Astrocyte (in vitro differentiated cells and primary cell): ENCODE results near the gene CERS6. TPM values are rescaled to one million over a fixed set of nuclear protein-coding genes. Genes with fewer than 3 reads are reported as not detected.
A peak's percentile ranks its signal among the peaks of the same experiment; 100 is the strongest.

Experiments
- DNase-seq: peaks from one replicate; pipeline ENCODE4 v3.0.0-alpha.2; 2010; ENCODE audit warnings: low read depth
- FAIRE-seq: peaks from 2 replicates; lab custom pipeline; 2011; peaks lifted over from hg19 to GRCh38; lab: Jason Lieb, UNC
- H2AFZ ChIP-seq: 2 replicates; pipeline ENCODE4 v1.6.0; 2012; ENCODE audit warnings: low read depth, low read length, inconsistent platforms
- H3K27ac ChIP-seq: 2 replicates; pipeline ENCODE4 v1.5.1; 2011; ENCODE audit warnings: low read depth, low read length, inconsistent platforms
- H3K27me3 ChIP-seq: 2 replicates; pipeline ENCODE4 v1.6.0; 2011; ENCODE audit warnings: low read length, inconsistent platforms; ENCODE audit not compliant: insufficient read depth
- H3K36me3 ChIP-seq: 2 replicates; pipeline ENCODE4 v1.5.1; 2011; ENCODE audit warnings: low read length, inconsistent platforms; ENCODE audit not compliant: insufficient read depth
- H3K4me1 ChIP-seq: 2 replicates; pipeline ENCODE4 v1.5.1; 2011; ENCODE audit warnings: low read length, inconsistent platforms; ENCODE audit not compliant: insufficient read depth
- H3K4me2 ChIP-seq: 2 replicates; pipeline ENCODE4 v1.6.0; 2012; ENCODE audit warnings: low read length, inconsistent platforms
- H3K4me3 ChIP-seq: 2 replicates; pipeline ENCODE4 v1.5.1; 2011; ENCODE audit warnings: low read depth, mild to moderate bottlenecking, low read length, inconsistent platforms; ENCODE audit not compliant: insufficient read depth
- H3K79me2 ChIP-seq: 2 replicates; pipeline ENCODE4 v1.6.0; 2012; ENCODE audit warnings: mild to moderate bottlenecking, low read length, inconsistent platforms; ENCODE audit not compliant: insufficient read depth
- H3K9ac ChIP-seq: 2 replicates; pipeline ENCODE4 v1.6.0; 2012; ENCODE audit warnings: mild to moderate bottlenecking, low read length, inconsistent platforms
- H3K9me3 ChIP-seq: 2 replicates; pipeline ENCODE4 v1.5.1; 2012; ENCODE audit warnings: low read depth, mild to moderate bottlenecking, low read length, inconsistent platforms; ENCODE audit not compliant: insufficient read depth
- H4K20me1 ChIP-seq: 2 replicates; pipeline ENCODE4 v1.6.0; 2012; ENCODE audit warnings: low read length, inconsistent platforms; ENCODE audit not compliant: insufficient read depth
- H3K27ac Mint-ChIP-seq: one replicate; pipeline ENCODE4 v1.8.0; 2021; ENCODE audit warnings: mild to moderate bottlenecking, mixed read lengths; ENCODE audit not compliant: unreplicated experiment
- H3K27me3 Mint-ChIP-seq: one replicate; pipeline ENCODE4 v1.8.0; 2021; ENCODE audit warnings: low read depth, mixed read lengths; ENCODE audit not compliant: unreplicated experiment
- H3K36me3 Mint-ChIP-seq: one replicate; pipeline ENCODE4 v1.8.0; 2021; ENCODE audit warnings: low read depth, mixed read lengths; ENCODE audit not compliant: unreplicated experiment
- H3K4me1 Mint-ChIP-seq: one replicate; pipeline ENCODE4 v1.8.0; 2021; ENCODE audit warnings: low read depth, mixed read lengths; ENCODE audit not compliant: unreplicated experiment
- H3K4me3 Mint-ChIP-seq: one replicate; pipeline ENCODE4 v1.8.0; 2021; ENCODE audit warnings: mild to moderate bottlenecking, moderate library complexity, mixed read lengths; ENCODE audit not compliant: unreplicated experiment
- H3K9me3 Mint-ChIP-seq: one replicate; pipeline ENCODE4 v1.8.0; 2021; ENCODE audit warnings: mild to moderate bottlenecking, mixed read lengths; ENCODE audit not compliant: unreplicated experiment
- CTCF ChIP-seq: IDR thresholded peaks from 2 replicates; pipeline ENCODE4 v1.5.1; 2011; ENCODE audit warnings: low read depth, mild to moderate bottlenecking, inconsistent platforms, low read length, moderate library complexity; ENCODE audit not compliant: insufficient read depth
- EZH2 ChIP-seq: IDR thresholded peaks from 2 replicates; pipeline ENCODE4 v1.6.1; 2012; ENCODE audit warnings: mild to moderate bottlenecking, low read length, inconsistent platforms; ENCODE audit not compliant: insufficient read depth
- total RNA-seq: library from RNA; stranded (reverse); gene quantifications from 2 replicates; pipeline ENCODE4 v1.2.1, GENCODE V29; 2021

The CERS6 gene
- total RNA-seq, 1 donor from 2014 or later, result 23.4 TPM

GRCh38 chr2:168730344-168730743 lies 274.3 kb downstream of the CERS6 start:
- H3K27ac Mint-ChIP-seq, result no peak overlapping the region
- Histone ChIP-seq H3K9ac (no peak overlapping the region), H3K4me3 (no peak overlapping the region), H3K9me3 (no peaks in the 10 kb centered on the region), H4K20me1 (no peaks in the 10 kb centered on the region), H3K36me3 (no peaks in the 10 kb centered on the region), H3K79me2 (no peaks in the 10 kb centered on the region), H3K27me3 (no peaks in the 10 kb centered on the region), H3K4me2 (no peak overlapping the region), H2AFZ (no peak overlapping the region), H3K27ac (no peak overlapping the region), H3K4me1 (peaks cover 12% of the 10 kb centered on the region)
- FAIRE-seq (no peak), DNase-seq (peak; percentile 14)
- peaks cover 4% of the 10 kb centered on the region for H3K36me3 Mint-ChIP-seq
- H3K27me3 Mint-ChIP-seq, result no peaks in the 10 kb centered on the region
- TF ChIP-seq CTCF, result no peak
- no peak for TF ChIP-seq EZH2
- H3K4me3 Mint-ChIP-seq, result no peak overlapping the region
- H3K4me1 Mint-ChIP-seq, result peaks cover 24% of the 10 kb centered on the region
- H3K9me3 Mint-ChIP-seq, result no peaks in the 10 kb centered on the region

- H3K4me2 ChIP-seq, result no peak overlapping the region
- no peak for FAIRE-seq
- no peaks in the 10 kb centered on the region for H3K9me3 ChIP-seq
- no peaks in the 10 kb centered on the region for H3K27me3 Mint-ChIP-seq
- no peak overlapping the region for H3K27ac Mint-ChIP-seq
- H3K4me1 Mint-ChIP-seq, result peaks cover 24% of the 10 kb centered on the region
- no peaks in the 10 kb centered on the region for H4K20me1 ChIP-seq
- no peaks in the 10 kb centered on the region for H3K36me3 ChIP-seq
- TF ChIP-seq EZH2 (no peak), CTCF (no peak)
- no peak overlapping the region for H3K9ac ChIP-seq
- H3K4me3 ChIP-seq, result no peak overlapping the region
- H3K4me3 Mint-ChIP-seq, result no peak overlapping the region
- DNase-seq, result no peak
- no peaks in the 10 kb centered on the region for H3K9me3 Mint-ChIP-seq
- peaks cover 4% of the 10 kb centered on the region for H3K36me3 Mint-ChIP-seq
- H3K27ac ChIP-seq, result no peak overlapping the region
- H3K4me1 ChIP-seq, result peaks cover 12% of the 10 kb centered on the region
- no peak overlapping the region for H2AFZ ChIP-seq
- H3K27me3 ChIP-seq, result no peaks in the 10 kb centered on the region
- H3K79me2 ChIP-seq, result no peaks in the 10 kb centered on the region
Observed at GRCh38 chr2:168731002-168731401, 274.9 kb downstream of the CERS6 start.

- Histone ChIP-seq H3K9ac (no peak overlapping the region), H3K27ac (no peak overlapping the region), H3K4me2 (no peak overlapping the region), H3K4me3 (no peak overlapping the region), H3K36me3 (no peaks in the 10 kb centered on the region), H4K20me1 (no peaks in the 10 kb centered on the region), H3K79me2 (no peaks in the 10 kb centered on the region), H3K9me3 (no peaks in the 10 kb centered on the region), H3K4me1 (peaks cover 12% of the 10 kb centered on the region), H3K27me3 (no peaks in the 10 kb centered on the region), H2AFZ (no peak overlapping the region)
- peaks cover 4% of the 10 kb centered on the region for H3K36me3 Mint-ChIP-seq
- FAIRE-seq, result peak; percentile 54
- H3K27me3 Mint-ChIP-seq, result no peaks in the 10 kb centered on the region
- no peak overlapping the region for H3K27ac Mint-ChIP-seq
- no peaks in the 10 kb centered on the region for H3K9me3 Mint-ChIP-seq
- peaks cover 24% of the 10 kb centered on the region for H3K4me1 Mint-ChIP-seq
- TF ChIP-seq EZH2 (no peak), CTCF (no peak)
- no peak overlapping the region for H3K4me3 Mint-ChIP-seq
- peak; percentile 12 for DNase-seq
Observed at GRCh38 chr2:168731616-168732015, 275.5 kb downstream of the CERS6 start.
